Neural cell (in vitro differentiated cells): ENCODE data around the gene GTF3A. TPM values are rescaled to one million over a fixed set of nuclear protein-coding genes. Genes with fewer than 3 reads are reported as not detected.

Source experiments
- H2AFZ ChIP-seq: fragments of 200-600, 300-800 bp; sonication (generic), shearing (Covaris generic); 2 replicates; pipeline ENCODE4 v1.6.0; 2014; ENCODE audit warnings: low read depth, mild to moderate bottlenecking, antibody characterized with exemption, low read length, moderate library complexity
- H3F3A ChIP-seq: fragments of 200-600 bp; shearing (Covaris generic); 2 replicates; pipeline ENCODE4 v1.6.1; 2016; ENCODE audit warnings: mild to moderate bottlenecking, moderate library complexity, mixed read lengths, antibody characterized with exemption, low read length; ENCODE audit not compliant: insufficient read depth, poor library complexity, severe bottlenecking
- H3K27ac ChIP-seq: fragments of 200-600, 300-800 bp; sonication (generic), shearing (Covaris generic); 2 replicates; pipeline ENCODE4 v1.5.1; 2014; ENCODE audit warnings: mild to moderate bottlenecking, low read length, moderate library complexity
- H3K27me3 ChIP-seq: fragments of 300-800, 200-600 bp; sonication (generic), shearing (Covaris generic); 2 replicates; pipeline ENCODE4 v1.6.0; 2014; ENCODE audit warnings: mild to moderate bottlenecking, low read depth, low read length, moderate library complexity; ENCODE audit not compliant: insufficient read depth
- H3K36me3 ChIP-seq: fragments of 300-800, 200-600 bp; sonication (generic), shearing (Covaris generic); 2 replicates; pipeline ENCODE4 v1.5.1; 2014; ENCODE audit warnings: mild to moderate bottlenecking, antibody characterized with exemption, low read length, moderate library complexity; ENCODE audit not compliant: insufficient read depth
- H3K4me2 ChIP-seq: fragments of 300-800, 200-600 bp; sonication (generic), shearing (Covaris generic); 2 replicates; pipeline ENCODE4 v1.6.0; 2014; ENCODE audit warnings: mild to moderate bottlenecking, low read length
- H3K4me3 ChIP-seq: fragments of 300-800, 200-600 bp; sonication (generic), shearing (Covaris generic); 2 replicates; pipeline ENCODE4 v1.5.1; 2014; ENCODE audit warnings: mild to moderate bottlenecking, low read length, moderate library complexity
- H3K79me2 ChIP-seq: fragments of 200-600 bp; shearing (Covaris generic); replicated peaks from 2 replicates; pipeline ENCODE4 v1.6.0; 2014; ENCODE audit warnings: mild to moderate bottlenecking, low read length, moderate library complexity; ENCODE audit not compliant: insufficient read depth
- H3K9ac ChIP-seq: fragments of 300-800, 200-600 bp; sonication (generic), shearing (Covaris generic); 2 replicates; pipeline ENCODE4 v1.6.1; 2016; ENCODE audit warnings: mild to moderate bottlenecking, low read length, mixed read lengths
- H3K9me2 ChIP-seq: fragments of 200-600 bp; shearing (Covaris generic); 2 replicates; pipeline ENCODE4 v1.6.1; 2016; ENCODE audit warnings: mild to moderate bottlenecking, low read length, mixed read lengths; ENCODE audit not compliant: insufficient read depth
- H3K9me3 ChIP-seq: fragments of 200-600, 300-800 bp; sonication (generic), shearing (Covaris generic); 2 replicates; pipeline ENCODE4 v1.6.1; 2016; ENCODE audit warnings: mild to moderate bottlenecking, mixed run types, low read length, moderate library complexity, mixed read lengths
- H4K20me1 ChIP-seq: fragments of 200-600 bp; shearing (Covaris generic); 2 replicates; pipeline ENCODE4 v1.6.1; 2016; ENCODE audit warnings: mild to moderate bottlenecking, mixed run types; ENCODE audit not compliant: insufficient read depth
- CTCF ChIP-seq: fragments of 450-650 bp; IDR thresholded peaks from 2 replicates; pipeline ENCODE4 v1.5.1; 2014; ENCODE audit warnings: antibody characterized with exemption, mild to moderate bottlenecking, moderate library complexity; ENCODE audit not compliant: poor library complexity, severe bottlenecking
- EP300 ChIP-seq: fragments of 450-650 bp; conservative IDR thresholded peaks from 2 replicates; pipeline ENCODE4 v1.6.1; 2014; ENCODE audit warnings: antibody characterized with exemption, mild to moderate bottlenecking, moderate library complexity; ENCODE audit not compliant: poor library complexity, severe bottlenecking
- EZH2 ChIP-seq: fragments of 200-600, 300-800 bp; shearing (Covaris generic), sonication (generic); IDR thresholded peaks from 2 replicates; pipeline ENCODE4 v1.6.1; 2014; ENCODE audit warnings: antibody characterized with exemption, low read length, borderline replicate concordance, mild to moderate bottlenecking; ENCODE audit not compliant: insufficient read depth, poor library complexity, severe bottlenecking
- MXI1 ChIP-seq: fragments of 450-650 bp; conservative IDR thresholded peaks from 2 replicates; pipeline ENCODE4 v1.6.1; 2014; ENCODE audit warnings: antibody characterized with exemption, mild to moderate bottlenecking; ENCODE audit not compliant: poor library complexity, severe bottlenecking
- POLR2AphosphoS5 ChIP-seq: IDR thresholded peaks from 2 replicates; pipeline ENCODE4 v1.6.1; 2012
- RAD21 ChIP-seq: fragments of 450-650 bp; conservative IDR thresholded peaks from 2 replicates; pipeline ENCODE4 v1.6.1; 2014; ENCODE audit warnings: antibody characterized with exemption, mild to moderate bottlenecking, moderate library complexity
- REST ChIP-seq: IDR thresholded peaks from 2 replicates; pipeline ENCODE4 v1.6.1; 2012; ENCODE audit warnings: borderline replicate concordance
- SMC3 ChIP-seq: fragments of 450-650 bp; conservative IDR thresholded peaks from 2 replicates; pipeline ENCODE4 v1.6.1; 2014; ENCODE audit warnings: antibody characterized with exemption, mild to moderate bottlenecking, moderate library complexity; ENCODE audit not compliant: poor library complexity
- TAF1 ChIP-seq: IDR thresholded peaks from 2 replicates; pipeline ENCODE4 v1.6.1; 2012; ENCODE audit warnings: low read depth
- polyA plus RNA-seq: library from polyadenylated mRNA; depleted of rRNA; stranded (reverse); fragments of >200 nt; gene quantifications from 2 replicates; pipeline ENCODE4 v1.2.3, GENCODE V29; 2014

Gene GTF3A
- polyA plus RNA-seq, 1 donor from 2014 or later, result 104 TPM

DNA sequence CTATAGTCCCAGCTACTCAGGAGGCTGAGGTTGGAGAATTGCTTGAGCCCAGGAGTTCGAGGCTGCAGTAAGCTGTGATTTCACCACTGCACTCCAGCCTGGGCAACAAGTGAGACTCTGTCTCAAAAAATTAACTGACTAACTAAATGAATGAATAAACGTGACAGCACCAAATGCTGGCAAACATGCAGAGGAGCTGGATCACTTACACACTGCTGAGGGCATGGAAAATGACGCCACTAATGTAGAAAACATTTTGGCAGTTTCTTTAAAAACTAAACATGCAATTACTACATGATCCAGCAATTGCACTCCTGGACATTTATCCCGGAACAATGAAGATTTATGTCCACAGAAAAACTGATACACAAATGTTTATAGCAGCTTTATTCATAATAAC, 31.3 kb upstream of the GTF3A start:
- Histone ChIP-seq H3K36me3 (no peaks in the 10 kb centered on the region), H3K9me2 (no peaks in the 10 kb centered on the region), H3K79me2 (no peaks in the 10 kb centered on the region), H3K27me3 (no peaks in the 10 kb centered on the region), H4K20me1 (no peaks in the 10 kb centered on the region), H2AFZ (no peak overlapping the region), H3F3A (no peaks in the 10 kb centered on the region), H3K4me2 (no peak overlapping the region), H3K9ac (no peak overlapping the region), H3K9me3 (no peaks in the 10 kb centered on the region), H3K27ac (no peak overlapping the region), H3K4me3 (no peak overlapping the region)
- no peak for TF ChIP-seq EP300
- TF ChIP-seq MXI1, result no peak
- no peak for TF ChIP-seq EZH2
- no peak for TF ChIP-seq TAF1
- no peak for TF ChIP-seq REST
- TF ChIP-seq RAD21, result no peak
- TF ChIP-seq SMC3, result no peak
- no peak for TF ChIP-seq POLR2AphosphoS5
- no peak for TF ChIP-seq CTCF

- no peaks in the 10 kb centered on the region for H3K27me3 ChIP-seq
- H3K36me3 ChIP-seq, result no peaks in the 10 kb centered on the region
- no peaks in the 10 kb centered on the region for H3K9me2 ChIP-seq
- H3K9ac ChIP-seq, result no peak overlapping the region
- no peak overlapping the region for H3K27ac ChIP-seq
- H3K4me2 ChIP-seq, result no peak overlapping the region
- no peaks in the 10 kb centered on the region for H3K79me2 ChIP-seq
- H3K9me3 ChIP-seq, result no peaks in the 10 kb centered on the region
- no peaks in the 10 kb centered on the region for H3F3A ChIP-seq
- no peak overlapping the region for H3K4me3 ChIP-seq
- no peaks in the 10 kb centered on the region for H4K20me1 ChIP-seq
- TF ChIP-seq POLR2AphosphoS5 (no peak), SMC3 (no peak), EP300 (no peak), RAD21 (no peak)
- no peak overlapping the region for H2AFZ ChIP-seq
Measured at GRCh38 chr13:27395007-27395510, 29.4 kb upstream of the GTF3A start.

DNA sequence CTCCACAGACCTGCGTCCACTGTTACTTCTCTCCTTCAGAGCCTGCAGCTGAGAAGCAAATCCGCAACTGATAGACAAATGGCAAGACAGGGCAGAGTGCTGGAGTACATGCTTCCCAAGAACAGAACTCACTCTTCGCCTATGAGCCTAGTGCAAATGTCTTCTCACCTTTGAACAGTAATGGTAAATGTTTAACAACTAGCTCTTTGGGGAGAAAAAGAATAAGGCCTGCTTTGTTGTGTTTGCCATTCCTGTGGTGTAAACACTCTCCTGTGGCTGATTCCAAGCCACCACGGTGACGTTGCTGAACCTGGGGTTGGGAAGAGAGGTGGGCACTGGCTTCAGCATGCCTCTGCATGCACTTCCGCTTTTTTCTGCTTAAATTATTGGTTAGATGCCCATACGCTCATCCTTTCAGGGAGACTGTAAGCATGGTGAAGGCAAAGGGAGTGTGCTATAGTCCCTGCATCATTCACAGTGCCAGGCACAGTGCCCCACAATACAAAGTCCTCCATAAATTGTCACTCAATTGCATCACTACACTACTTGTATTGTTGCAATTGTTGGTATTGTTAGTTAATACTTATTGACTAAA, 28.1 kb upstream of the GTF3A start:
- H3K27ac ChIP-seq, result no peak overlapping the region
- no peaks in the 10 kb centered on the region for H3K79me2 ChIP-seq
- H3K4me2 ChIP-seq, result no peak overlapping the region
- H3K27me3 ChIP-seq, result no peaks in the 10 kb centered on the region
- no peaks in the 10 kb centered on the region for H4K20me1 ChIP-seq
- no peak for TF ChIP-seq SMC3
- no peak for TF ChIP-seq RAD21
- no peak overlapping the region for H3K9ac ChIP-seq
- H2AFZ ChIP-seq, result no peak overlapping the region
- H3K9me3 ChIP-seq, result no peaks in the 10 kb centered on the region
- no peak overlapping the region for H3K4me3 ChIP-seq
- no peaks in the 10 kb centered on the region for H3K36me3 ChIP-seq
- H3F3A ChIP-seq, result no peaks in the 10 kb centered on the region
- no peaks in the 10 kb centered on the region for H3K9me2 ChIP-seq
